DOHH2 (cell line): ENCODE data around the gene ZFAND3.

Source experiments
- H3F3A ChIP-seq: fragments of 200-600 bp; sonication (generic), shearing (Covaris generic); 2 replicates; pipeline ENCODE4 v1.6.0; 2016; ENCODE audit warnings: antibody characterized with exemption, mild to moderate bottlenecking; ENCODE audit not compliant: control insufficient read depth, insufficient read depth
- H3K27ac ChIP-seq: fragments of 200-600 bp; sonication (generic); 2 replicates; pipeline ENCODE4 v1.5.1; 2014; ENCODE audit warnings: low read depth, mild to moderate bottlenecking, low read length, moderate library complexity
- H3K27me3 ChIP-seq: fragments of 200-600 bp; sonication (generic); 2 replicates; pipeline ENCODE4 v1.6.1; 2014; ENCODE audit warnings: mild to moderate bottlenecking, low read length, mixed read lengths; ENCODE audit not compliant: control insufficient read depth
- H3K36me3 ChIP-seq: fragments of 200-600 bp; sonication (generic); 2 replicates; pipeline ENCODE4 v1.6.1; 2014; ENCODE audit warnings: mild to moderate bottlenecking, low read length, moderate library complexity, mixed read lengths; ENCODE audit not compliant: control insufficient read depth
- H3K4me1 ChIP-seq: fragments of 200-600 bp; sonication (generic); 2 replicates; pipeline ENCODE4 v1.6.1; 2014; ENCODE audit warnings: mild to moderate bottlenecking, low read length, mixed read lengths; ENCODE audit not compliant: control insufficient read depth
- H3K4me2 ChIP-seq: fragments of 200-600 bp; sonication (generic); 2 replicates; pipeline ENCODE4 v1.6.0; 2014; ENCODE audit warnings: mild to moderate bottlenecking, low read length, moderate library complexity
- H3K4me3 ChIP-seq: fragments of 200-600 bp; sonication (generic); 2 replicates; pipeline ENCODE4 v1.5.1; 2014; ENCODE audit warnings: mild to moderate bottlenecking, low read length, mixed read lengths
- H3K79me2 ChIP-seq: fragments of 200-600 bp; sonication (generic); 2 replicates; pipeline ENCODE4 v1.6.1; 2014; ENCODE audit warnings: mild to moderate bottlenecking, low read length, mixed read lengths; ENCODE audit not compliant: control insufficient read depth
- H3K9me2 ChIP-seq: fragments of 200-600 bp; sonication (generic); replicated peaks from 2 replicates; pipeline ENCODE4 v1.6.1; 2014; ENCODE audit warnings: mild to moderate bottlenecking, low read length, mixed read lengths; ENCODE audit not compliant: control insufficient read depth
- H3K9me3 ChIP-seq: fragments of 200-600 bp; sonication (generic); 2 replicates; pipeline ENCODE4 v1.6.1; 2014; ENCODE audit warnings: antibody characterized with exemption, low read length, mixed read lengths; ENCODE audit not compliant: control insufficient read depth, insufficient read depth
- H4K20me1 ChIP-seq: fragments of 200-600 bp; sonication (generic); 2 replicates; pipeline ENCODE4 v1.6.0; 2014; ENCODE audit warnings: low read depth, mild to moderate bottlenecking, antibody characterized with exemption, low read length, moderate library complexity; ENCODE audit not compliant: control insufficient read depth, insufficient read depth
- CTCF ChIP-seq: fragments of 200-600 bp; sonication (generic); IDR thresholded peaks from one replicate; pipeline ENCODE4 v1.5.1; 2014; ENCODE audit warnings: antibody characterized with exemption, mild to moderate bottlenecking, low read depth, low read length; ENCODE audit not compliant: poor library complexity, severe bottlenecking
- EZH2phosphoT487 ChIP-seq: fragments of 200-600 bp; sonication (generic); IDR thresholded peaks from 2 replicates; pipeline ENCODE4 v1.6.1; 2017; ENCODE audit warnings: borderline replicate concordance, mild to moderate bottlenecking, antibody characterized with exemption, low read length, moderate library complexity, mixed read lengths

Gene ZFAND3

GRCh38 chr6:37903351-37904340 lies 84.1 kb downstream of the ZFAND3 start:
- Histone ChIP-seq H3K4me2 (no peak overlapping the region), H3K4me1 (peaks cover 11% of the 10 kb centered on the region), H4K20me1 (0 out of 2 replicates have a peak, but pooled peaks cover 4% of the 10 kb centered on the region), H3K36me3 (no peaks in the 10 kb centered on the region), H3K9me3 (no peaks in the 10 kb centered on the region), H3F3A (no peaks in the 10 kb centered on the region), H3K27me3 (no peaks in the 10 kb centered on the region), H3K79me2 (peaks cover 41% of the 10 kb centered on the region), H3K9me2 (no peaks in the 10 kb centered on the region), H3K27ac (no peak overlapping the region), H3K4me3 (no peak overlapping the region)
- no peak for TF ChIP-seq EZH2phosphoT487
- no peak for TF ChIP-seq CTCF

GRCh38 chr6:37904590-37904989 lies 85.1 kb downstream of the ZFAND3 start:
- Histone ChIP-seq H3K4me1 (peaks cover 11% of the 10 kb centered on the region), H3K4me2 (no peak overlapping the region), H3K4me3 (no peak overlapping the region), H3F3A (no peaks in the 10 kb centered on the region), H3K27ac (no peak overlapping the region), H3K79me2 (peaks cover 34% of the 10 kb centered on the region), H4K20me1 (peaks cover 4% of the 10 kb centered on the region; the same call in 1 of the 2 replicates), H3K27me3 (no peaks in the 10 kb centered on the region), H3K9me3 (no peaks in the 10 kb centered on the region), H3K9me2 (no peaks in the 10 kb centered on the region), H3K36me3 (no peaks in the 10 kb centered on the region)
- TF ChIP-seq EZH2phosphoT487 = no peak
- TF ChIP-seq CTCF = no peak

- Histone ChIP-seq H3F3A (no peaks in the 10 kb centered on the region), H3K9me3 (no peaks in the 10 kb centered on the region), H4K20me1 (peaks cover 4% of the 10 kb centered on the region; the same call in 1 of the 2 replicates), H3K4me3 (no peak overlapping the region), H3K79me2 (peaks cover 39% of the 10 kb centered on the region), H3K36me3 (no peaks in the 10 kb centered on the region), H3K27me3 (no peaks in the 10 kb centered on the region), H3K27ac (no peak overlapping the region), H3K4me1 (peaks cover 11% of the 10 kb centered on the region), H3K4me2 (no peak overlapping the region), H3K9me2 (no peaks in the 10 kb centered on the region)
- TF ChIP-seq EZH2phosphoT487 (no peak), CTCF (no peak)
Observed at GRCh38 chr6:37906121-37906520, 86.6 kb downstream of the ZFAND3 start.
